Measurements from ENCODE around the gene PRSS33.

The PRSS33 gene

DNA sequence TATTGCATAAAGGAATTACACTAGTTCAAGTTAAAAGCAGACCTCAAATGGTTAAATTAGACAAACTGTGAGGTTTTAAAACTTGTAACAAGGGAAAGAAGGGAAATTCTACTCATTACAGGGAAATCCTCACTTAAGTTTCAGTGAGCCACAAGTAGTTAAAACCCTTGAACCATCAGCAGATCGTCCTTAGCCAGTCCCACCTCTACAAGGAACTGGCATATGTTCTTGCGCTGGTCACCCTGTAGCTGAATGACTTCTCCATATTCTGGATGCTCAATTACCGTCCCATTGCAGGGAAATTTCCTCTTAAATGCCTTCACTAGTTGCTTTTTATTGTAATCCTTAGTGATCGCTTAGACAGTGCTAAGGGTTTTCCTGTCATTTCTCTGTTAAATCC lies 35.1 kb upstream of the PRSS33 start:
- Histone ChIP-seq H3K79me2 (ENCODE audit: control insufficient read depth, low read length) (no peaks in the 10 kb centered on the region), H3F3A (ENCODE audit: control insufficient read depth, insufficient read depth) (no peaks in the 10 kb centered on the region), H3K4me3 (ENCODE audit: low read length) (no peak overlapping the region), H3K9me3 (ENCODE audit: control insufficient read depth, insufficient read depth, low read length) (no peaks in the 10 kb centered on the region), H3K4me2 (ENCODE audit: low read length) (no peak overlapping the region), H3K27me3 (ENCODE audit: control insufficient read depth, low read length) (no peaks in the 10 kb centered on the region), H4K20me1 (ENCODE audit: control insufficient read depth, insufficient read depth, low read depth, low read length) (no peaks in the 10 kb centered on the region), H3K27ac (ENCODE audit: low read depth, low read length) (no peak overlapping the region), H3K36me3 (ENCODE audit: control insufficient read depth, low read length) (no peaks in the 10 kb centered on the region), H3K4me1 (ENCODE audit: control insufficient read depth, low read length) (no peaks in the 10 kb centered on the region), H3K9me2 (replicated peaks; ENCODE audit: control insufficient read depth, low read length) (no peaks in the 10 kb centered on the region)
- TF ChIP-seq, protein P1, sequence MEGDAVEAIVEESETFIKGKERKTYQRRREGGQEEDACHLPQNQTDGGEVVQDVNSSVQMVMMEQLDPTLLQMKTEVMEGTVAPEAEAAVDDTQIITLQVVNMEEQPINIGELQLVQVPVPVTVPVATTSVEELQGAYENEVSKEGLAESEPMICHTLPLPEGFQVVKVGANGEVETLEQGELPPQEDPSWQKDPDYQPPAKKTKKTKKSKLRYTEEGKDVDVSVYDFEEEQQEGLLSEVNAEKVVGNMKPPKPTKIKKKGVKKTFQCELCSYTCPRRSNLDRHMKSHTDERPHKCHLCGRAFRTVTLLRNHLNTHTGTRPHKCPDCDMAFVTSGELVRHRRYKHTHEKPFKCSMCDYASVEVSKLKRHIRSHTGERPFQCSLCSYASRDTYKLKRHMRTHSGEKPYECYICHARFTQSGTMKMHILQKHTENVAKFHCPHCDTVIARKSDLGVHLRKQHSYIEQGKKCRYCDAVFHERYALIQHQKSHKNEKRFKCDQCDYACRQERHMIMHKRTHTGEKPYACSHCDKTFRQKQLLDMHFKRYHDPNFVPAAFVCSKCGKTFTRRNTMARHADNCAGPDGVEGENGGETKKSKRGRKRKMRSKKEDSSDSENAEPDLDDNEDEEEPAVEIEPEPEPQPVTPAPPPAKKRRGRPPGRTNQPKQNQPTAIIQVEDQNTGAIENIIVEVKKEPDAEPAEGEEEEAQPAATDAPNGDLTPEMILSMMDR (IDR thresholded peaks at IDR 0.05; ENCODE audit: low read depth, low read length, poor library complexity, severe bottlenecking) = no peak
- TF ChIP-seq EZH2phosphoT487 (IDR thresholded peaks at IDR 0.05; ENCODE audit: borderline replicate concordance, low read length) = no peak

DNA sequence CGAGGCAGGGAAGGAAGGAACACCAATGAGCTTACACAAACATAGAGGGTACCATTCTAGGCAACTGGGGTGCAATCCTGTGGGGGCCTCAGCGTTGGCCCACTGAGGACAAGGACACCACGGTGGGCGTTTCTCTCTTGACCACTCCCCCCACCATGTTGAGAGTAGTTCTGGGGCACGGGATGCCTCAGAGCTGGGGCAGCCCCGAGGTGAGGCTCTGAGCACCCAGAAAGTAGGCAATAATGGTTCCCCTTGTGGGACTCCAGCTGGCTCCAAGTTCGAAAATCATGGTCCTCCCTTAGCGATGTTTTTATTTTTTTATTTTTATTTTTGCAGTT lies 34.8 kb upstream of the PRSS33 start:
- Histone ChIP-seq H3K36me3 (ENCODE audit: control insufficient read depth, low read length) (no peaks in the 10 kb centered on the region), H3K4me1 (ENCODE audit: control insufficient read depth, low read length) (no peaks in the 10 kb centered on the region), H4K20me1 (ENCODE audit: control insufficient read depth, insufficient read depth, low read depth, low read length) (no peaks in the 10 kb centered on the region), H3K4me3 (ENCODE audit: low read length) (no peak overlapping the region), H3K79me2 (ENCODE audit: control insufficient read depth, low read length) (no peaks in the 10 kb centered on the region), H3K4me2 (ENCODE audit: low read length) (no peak overlapping the region), H3K9me3 (ENCODE audit: control insufficient read depth, insufficient read depth, low read length) (no peaks in the 10 kb centered on the region), H3K9me2 (replicated peaks; ENCODE audit: control insufficient read depth, low read length) (no peaks in the 10 kb centered on the region), H3K27ac (ENCODE audit: low read depth, low read length) (no peak overlapping the region), H3K27me3 (ENCODE audit: control insufficient read depth, low read length) (no peaks in the 10 kb centered on the region), H3F3A (ENCODE audit: control insufficient read depth, insufficient read depth) (no peaks in the 10 kb centered on the region)
- TF ChIP-seq EZH2phosphoT487 (IDR thresholded peaks at IDR 0.05; ENCODE audit: borderline replicate concordance, low read length) = no peak
- TF ChIP-seq, protein P1 (IDR thresholded peaks at IDR 0.05; ENCODE audit: low read depth, low read length, poor library complexity, severe bottlenecking) = no peak

DNA sequence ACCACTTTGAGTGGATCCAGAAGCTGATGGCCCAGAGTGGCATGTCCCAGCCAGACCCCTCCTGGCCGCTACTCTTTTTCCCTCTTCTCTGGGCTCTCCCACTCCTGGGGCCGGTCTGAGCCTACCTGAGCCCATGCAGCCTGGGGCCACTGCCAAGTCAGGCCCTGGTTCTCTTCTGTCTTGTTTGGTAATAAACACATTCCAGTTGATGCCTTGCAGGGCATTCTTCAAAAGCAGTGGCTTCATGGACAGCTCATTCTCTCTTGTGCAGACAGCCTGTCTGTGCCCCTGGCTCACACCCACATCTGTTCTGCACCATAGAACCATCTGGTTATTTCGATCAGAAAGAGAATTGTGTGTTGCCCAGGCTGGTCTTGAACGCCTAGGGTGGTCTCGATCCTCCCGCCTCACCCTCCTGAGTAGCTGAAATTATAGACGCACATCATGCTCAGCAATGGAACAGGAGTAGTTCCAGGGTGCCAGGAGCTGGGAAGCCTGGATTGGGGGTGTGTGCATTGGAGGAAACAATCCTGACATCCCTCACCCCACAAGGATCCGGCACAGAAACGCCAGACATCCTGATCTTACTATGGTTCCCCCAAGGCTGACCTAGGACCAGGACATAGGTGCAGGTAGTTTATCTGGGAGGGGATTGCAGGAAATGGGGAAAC lies 34.3 kb upstream of the PRSS33 start:
- Histone ChIP-seq H3K9me2 (replicated peaks; ENCODE audit: control insufficient read depth, low read length) (no peaks in the 10 kb centered on the region), H3F3A (ENCODE audit: control insufficient read depth, insufficient read depth) (no peaks in the 10 kb centered on the region), H4K20me1 (ENCODE audit: control insufficient read depth, insufficient read depth, low read depth, low read length) (no peaks in the 10 kb centered on the region), H3K4me1 (ENCODE audit: control insufficient read depth, low read length) (no peaks in the 10 kb centered on the region), H3K36me3 (ENCODE audit: control insufficient read depth, low read length) (no peaks in the 10 kb centered on the region), H3K4me3 (ENCODE audit: low read length) (no peak overlapping the region), H3K27ac (ENCODE audit: low read depth, low read length) (no peak overlapping the region), H3K27me3 (ENCODE audit: control insufficient read depth, low read length) (no peaks in the 10 kb centered on the region), H3K4me2 (ENCODE audit: low read length) (no peak overlapping the region), H3K79me2 (ENCODE audit: control insufficient read depth, low read length) (no peaks in the 10 kb centered on the region), H3K9me3 (ENCODE audit: control insufficient read depth, insufficient read depth, low read length) (no peaks in the 10 kb centered on the region)
- TF ChIP-seq EZH2phosphoT487 (IDR thresholded peaks at IDR 0.05; ENCODE audit: borderline replicate concordance, low read length) = no peak
- TF ChIP-seq, protein P1 (IDR thresholded peaks at IDR 0.05; ENCODE audit: low read depth, low read length, poor library complexity, severe bottlenecking) = no peak

All from DOHH2 (cell line).